Left renal cortex interstitium (tissue), 4 donors: ENCODE data around the gene CADPS2. TPM values are rescaled to one million over a fixed set of nuclear protein-coding genes. Genes with fewer than 3 reads are reported as not detected.
"Not testable (repeated sequence)": the region's sequence is repeated elsewhere in the genome, so short reads cannot be mapped to it uniquely, and the experiment has no call there.

Source experiments
- DNase-seq, 4 donors: peaks; one replicate each; pipeline ENCODE4 v3.0.0-alpha.2; 2013; ENCODE audit warnings: low read depth in 4 of 4, low spot score in 2 of 4, missing footprints in 1 of 4
- polyA plus RNA-seq, 4 donors: library from polyadenylated mRNA; unstranded; fragments of 120-200 nt; gene quantifications; one replicate each; pipeline ENCODE4 v1.2.1, GENCODE V29; 2013; ENCODE audit not compliant: insufficient read length in 4 of 4

The CADPS2 gene
- polyA plus RNA-seq, 4 donors: 39.1 to 65.8 (median 46.5) TPM

DNA sequence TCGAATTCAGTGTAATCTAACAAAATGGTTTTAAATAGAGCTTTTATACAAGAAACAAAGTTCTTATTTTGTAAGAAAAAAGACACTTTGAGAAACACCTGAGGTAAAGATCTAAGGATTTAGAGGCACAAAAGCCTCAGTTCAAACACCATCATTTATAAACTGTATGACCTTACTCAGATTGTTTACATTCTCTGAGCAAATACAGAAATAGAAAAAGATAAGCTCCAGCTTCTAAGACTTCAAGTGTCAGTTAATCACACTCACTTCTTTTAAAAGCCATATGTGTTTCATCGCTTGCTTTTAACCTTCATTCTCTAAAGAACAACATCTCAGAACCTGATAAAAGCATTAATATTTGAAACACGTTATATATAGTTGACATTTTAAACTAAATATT lies 27.9 kb downstream of the CADPS2 start:
- no peak for DNase-seq

DNA sequence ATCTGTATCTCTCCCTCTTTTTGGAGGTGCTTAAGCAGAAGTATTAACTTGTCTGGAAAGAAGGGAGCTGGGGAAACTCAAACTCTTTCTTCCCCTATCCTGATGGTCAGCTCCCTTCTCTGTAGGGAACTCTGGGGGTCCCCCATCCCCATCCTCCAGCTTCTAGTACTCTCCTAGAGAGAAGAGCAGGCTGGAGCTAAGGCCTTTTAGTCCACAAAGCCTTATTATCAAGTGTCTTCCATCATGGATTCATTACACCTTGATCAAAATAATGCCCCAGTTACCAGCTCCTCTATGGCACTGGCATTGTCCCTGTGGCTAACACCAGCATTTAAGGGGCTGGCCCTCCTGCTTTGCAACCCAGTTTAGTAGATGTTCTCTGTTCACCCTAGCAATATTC lies 35.7 kb downstream of the CADPS2 start:
- DNase-seq: no peak

DNA sequence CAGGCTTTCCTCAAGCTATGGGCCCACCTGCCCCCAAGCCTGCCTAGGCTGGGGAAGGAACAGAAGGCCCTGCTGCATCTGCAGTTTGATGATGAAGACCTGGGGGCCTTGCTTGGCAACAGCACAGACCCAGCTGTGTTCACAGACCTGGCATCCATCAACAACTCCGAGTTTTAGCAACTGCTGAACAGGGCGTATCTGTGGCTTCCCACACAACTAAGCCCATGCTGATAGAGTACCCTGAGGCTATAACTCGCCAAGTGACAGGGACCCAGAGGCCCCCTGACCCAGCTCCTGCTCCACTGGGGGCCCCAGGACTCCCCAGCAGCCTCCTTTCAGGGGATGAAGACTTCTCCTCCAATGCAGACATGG lies 36.3 kb downstream of the CADPS2 start:
- no peak for DNase-seq

DNA sequence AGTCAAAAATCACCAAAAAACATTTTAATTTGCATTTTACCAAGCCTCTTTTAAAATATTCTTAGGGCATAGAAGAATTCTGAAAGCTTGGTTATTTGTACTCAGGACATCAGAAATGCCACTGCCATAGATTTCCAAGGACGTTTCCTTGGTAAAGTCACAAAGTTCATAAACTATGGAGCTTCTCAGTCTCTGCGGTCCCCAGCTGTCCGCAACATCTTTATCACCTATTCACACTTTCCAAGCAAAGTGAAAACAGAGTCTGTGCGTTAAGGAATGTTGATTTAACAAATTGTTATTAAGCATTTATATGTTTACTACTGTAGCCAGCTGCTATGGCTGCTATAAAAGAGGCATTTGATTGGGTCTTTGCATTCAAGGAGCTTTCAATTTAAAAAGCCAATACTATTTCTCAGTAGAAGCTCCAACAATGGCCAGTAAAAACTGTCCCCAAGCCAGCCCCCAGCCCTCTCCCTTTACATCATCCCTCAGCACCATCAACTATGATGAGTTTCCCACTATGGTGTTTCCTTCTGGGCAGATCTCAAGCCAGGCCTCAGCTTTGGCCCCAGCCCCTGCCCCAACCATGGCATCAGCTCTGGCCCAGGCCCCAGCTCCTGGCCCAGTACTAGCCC lies 36.8 kb downstream of the CADPS2 start:
- no peak for DNase-seq

GRCh38 chr7:122847871-122848473 lies 38.3 kb downstream of the CADPS2 start:
- DNase-seq: no peak

GRCh38 chr7:122846591-122846990 lies 39.7 kb downstream of the CADPS2 start:
- no peak for DNase-seq

- no peak for DNase-seq
Observed at GRCh38 chr7:122845286-122845685, 41.0 kb downstream of the CADPS2 start.

DNA sequence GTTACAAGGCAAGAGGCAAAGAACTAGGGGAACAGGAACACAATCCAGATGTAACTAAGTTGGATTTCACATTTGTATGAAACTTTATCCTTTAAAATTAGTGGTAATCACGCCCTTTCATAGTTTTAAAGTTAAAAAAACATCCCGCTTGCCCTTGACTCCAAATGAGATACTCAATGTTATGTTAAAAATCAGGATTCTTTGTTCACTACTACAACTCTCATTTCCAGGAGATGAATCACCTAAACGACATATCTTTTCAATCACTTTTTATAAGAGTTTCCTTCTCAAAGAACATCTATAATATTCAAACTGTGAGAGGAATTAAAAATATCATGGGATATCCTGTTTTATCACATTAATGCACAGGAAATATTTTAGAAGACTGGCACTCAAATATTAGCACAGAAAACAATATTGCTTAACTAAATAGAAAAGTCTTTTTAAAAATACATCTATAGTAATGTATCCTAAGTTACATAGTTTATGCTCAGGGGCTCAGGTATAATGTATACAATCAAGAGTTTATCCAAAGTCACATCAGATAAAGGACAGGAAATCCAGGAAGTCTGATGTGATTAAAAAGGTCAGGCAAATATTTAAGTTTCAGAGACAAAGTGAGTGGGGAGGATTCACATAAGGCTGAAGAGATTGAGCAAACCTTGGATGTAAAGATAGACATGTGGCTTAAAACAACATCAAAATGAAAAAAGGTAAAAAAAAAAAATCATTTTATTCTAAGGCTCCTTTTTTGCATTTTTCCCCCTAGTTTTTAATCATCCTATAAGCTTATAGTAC lies 41.9 kb downstream of the CADPS2 start:
- DNase-seq: no peak

- no peak for DNase-seq
Observed at GRCh38 chr7:122842971-122843370, 43.3 kb downstream of the CADPS2 start.

- DNase-seq: not testable (repeated sequence)
Observed at GRCh38 chr7:122836286-122836685, 50.0 kb downstream of the CADPS2 start.

DNA sequence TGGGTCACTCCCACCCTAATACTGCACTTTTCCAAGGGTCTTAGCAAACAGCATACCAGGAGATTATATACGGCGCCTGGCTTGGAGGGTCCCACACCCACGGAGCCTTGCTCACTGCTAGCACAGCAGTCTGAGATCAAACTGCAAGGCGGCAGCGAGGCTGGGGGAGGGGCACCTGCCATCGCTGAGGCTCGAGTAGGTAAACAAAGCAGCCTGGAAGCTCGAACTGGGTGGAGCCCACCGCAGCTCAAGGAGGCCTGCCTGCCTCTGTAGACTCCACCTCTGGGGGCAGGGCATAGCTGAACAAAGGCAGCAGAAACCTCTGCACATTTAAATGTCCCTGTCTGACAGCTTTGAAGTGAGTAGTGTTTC lies 51.7 kb downstream of the CADPS2 start:
- DNase-seq: not testable (repeated sequence)

- DNase-seq: no peak
Observed at GRCh38 chr7:122833888-122834570, 52.2 kb downstream of the CADPS2 start.

DNA sequence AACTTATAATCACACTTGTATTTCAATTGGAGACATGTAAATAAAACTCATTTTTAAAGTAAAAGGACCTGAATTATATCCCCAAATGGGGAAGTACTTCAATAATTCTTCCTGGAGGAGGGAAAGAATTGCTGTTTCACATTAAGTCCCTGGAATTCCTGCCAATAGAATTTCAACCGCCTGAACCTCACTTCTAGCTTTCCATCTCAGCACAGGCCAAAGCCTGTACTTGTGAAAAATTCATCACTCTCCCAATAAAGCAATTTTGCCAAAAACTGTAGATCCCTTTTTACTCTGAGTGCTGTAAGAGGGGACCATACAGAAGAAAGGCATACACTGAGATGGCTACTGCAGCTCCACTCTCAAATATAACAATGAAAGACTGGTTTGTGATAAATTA lies 54.8 kb downstream of the CADPS2 start:
- no peak for DNase-seq

DNA sequence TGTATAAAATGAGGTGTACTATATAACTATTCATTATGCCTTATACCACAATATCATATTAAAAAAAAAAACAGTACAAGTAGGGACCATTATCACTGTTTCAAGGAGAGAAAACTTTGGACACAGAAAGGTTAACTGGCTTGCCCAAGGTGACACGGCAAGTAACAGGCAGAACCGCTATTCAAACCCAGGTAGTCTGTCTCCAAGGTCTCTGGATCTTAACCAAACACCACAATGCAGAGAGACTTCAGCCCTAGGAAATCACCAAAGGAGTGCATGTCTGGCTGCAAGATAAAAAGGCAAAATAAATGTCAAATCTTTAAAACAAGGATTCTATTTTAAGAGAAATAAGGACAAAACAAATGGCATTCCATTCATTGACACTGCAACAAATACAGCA lies 56.3 kb downstream of the CADPS2 start:
- DNase-seq: no peak

- DNase-seq: no peak
Observed at GRCh38 chr7:122827763-122828162, 58.5 kb downstream of the CADPS2 start.

- no peak for DNase-seq
Observed at GRCh38 chr7:122813845-122814244, 72.4 kb downstream of the CADPS2 start.

GRCh38 chr7:122803851-122804250 lies 82.4 kb downstream of the CADPS2 start:
- no peak for DNase-seq

GRCh38 chr7:122803323-122803722 lies 82.9 kb downstream of the CADPS2 start:
- no peak for DNase-seq

DNA sequence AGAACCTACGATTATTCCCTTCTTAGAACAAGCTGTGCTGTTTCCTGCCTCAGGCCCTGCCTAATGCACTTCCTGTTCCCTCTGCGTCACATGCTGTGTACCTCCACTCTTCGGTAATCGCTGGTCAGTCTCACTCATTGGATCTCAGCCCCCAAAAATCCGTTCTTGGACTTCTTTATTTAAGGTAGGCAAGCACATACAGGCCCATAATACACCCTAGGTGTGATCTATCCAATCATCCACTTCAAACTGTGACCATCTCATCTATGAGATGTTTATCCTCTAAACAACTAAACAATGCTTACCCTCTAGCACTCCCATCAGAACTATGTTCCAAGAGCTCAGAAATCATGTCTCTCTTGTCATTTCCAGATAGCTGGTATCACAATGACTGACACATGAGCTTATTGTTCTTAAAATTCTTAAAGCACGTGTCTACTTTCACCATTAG lies 83.9 kb downstream of the CADPS2 start:
- no peak for DNase-seq

GRCh38 chr7:122791959-122792545 lies 94.2 kb downstream of the CADPS2 start:
- DNase-seq: no peak

DNA sequence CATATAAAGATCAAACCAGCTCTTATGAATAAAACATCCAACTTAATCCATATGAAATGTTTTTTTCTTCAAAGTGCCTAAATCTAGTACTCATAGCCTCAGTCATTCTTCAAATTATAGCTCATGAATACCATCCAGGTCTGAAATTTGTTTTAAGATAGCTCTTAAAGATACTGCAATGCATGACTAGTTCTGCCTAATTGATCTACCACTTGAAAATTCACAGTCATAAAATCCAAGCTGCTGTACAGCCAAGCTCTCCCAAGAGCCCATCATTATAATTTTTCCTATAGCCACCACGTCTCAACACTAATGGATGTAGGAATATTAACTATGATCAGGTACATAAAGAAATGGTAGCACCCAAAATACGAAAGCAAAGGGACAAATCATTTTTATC lies 95.7 kb downstream of the CADPS2 start:
- no peak for DNase-seq
